Left lung (tissue), 10 donors: Measurements from ENCODE around the gene PTBP3. TPM values are rescaled to one million over a fixed set of nuclear protein-coding genes. Genes with fewer than 3 reads are reported as not detected.

Experiments used
- ATAC-seq: fragments of 200-7000 bp; cut with Tn5 transposase; one replicate; pipeline ENCODE4 v1.9.1; 2020; ENCODE audit warnings: moderate library complexity
- DNase-seq, 4 donors: peaks; one replicate each; pipeline ENCODE4 v3.0.0-alpha.2; 2013 to 2020
- H3K27ac ChIP-seq, 2 donors: fragments of 200-600 bp; sonication (generic) in 1 of 2; one replicate each; pipeline versions ENCODE4 v1.5.0 to v1.8.0; 2020 to 2021
- H3K27me3 ChIP-seq, 2 donors: fragments of 200-600 bp; sonication (generic) in 1 of 2; one replicate each; pipeline versions ENCODE4 v1.5.0 to v1.8.0; 2020 to 2021
- H3K36me3 ChIP-seq, 2 donors: fragments of 200-600 bp; sonication (generic) in 1 of 2; one replicate each; pipeline versions ENCODE4 v1.5.0 to v1.8.0; 2020 to 2021
- H3K4me1 ChIP-seq, 2 donors: fragments of 200-600 bp; one replicate each; pipeline ENCODE4 v1.8.0; 2021
- H3K4me3 ChIP-seq, 2 donors: fragments of 200-600 bp; sonication (generic) in 1 of 2; one replicate each; pipeline versions ENCODE4 v1.5.0 to v1.8.0; 2020 to 2021; ENCODE audit warnings: mild to moderate bottlenecking in 1 of 2
- H3K9me3 ChIP-seq, 2 donors: fragments of 200-600 bp; sonication (generic) in 1 of 2; one replicate each; pipeline versions ENCODE4 v1.5.0 to v1.8.0; 2020 to 2021
- intact Hi-C, 2 donors: fragments of 100-400 bp; cut with DNase I; formaldehyde crosslinking; loops; one replicate each; pipeline versions ENCODE4 v1.11.2 to v1.14.2; 2022
- polyA plus RNA-seq, 6 donors: library from polyadenylated mRNA; unstranded; fragments of 120-200 nt; gene quantifications; one replicate each; pipeline ENCODE4 v1.2.1, GENCODE V29; 2013; ENCODE audit not compliant: insufficient read length in 6 of 6
- total RNA-seq, 2 donors: library from RNA; stranded (reverse); fragmentation: NEBNext Ultra II Directional; extraction: Animal tissue kit (Norgen Biotek cat#: 25700); gene quantifications; one replicate each; pipeline ENCODE4 v1.2.1, GENCODE V29; 2021
- TF ChIP-seq, protein P1 (sequence below), 2 donors: fragments of 200-600 bp; sonication (generic) in 1 of 2; IDR thresholded peaks; one replicate each; pipeline versions ENCODE4 v1.5.0 to v1.8.0; 2021; ENCODE audit warnings: antibody characterized with exemption in 2 of 2
- donor health status: DM: no; HTN: yes; CAD: no.
- donor health status: DM: no; HTN: no; CAD: no.

PTBP3 gene
- total and polyA plus RNA-seq, 8 donors, result 38.9 to 97.0 (median 45.1) TPM

DNA sequence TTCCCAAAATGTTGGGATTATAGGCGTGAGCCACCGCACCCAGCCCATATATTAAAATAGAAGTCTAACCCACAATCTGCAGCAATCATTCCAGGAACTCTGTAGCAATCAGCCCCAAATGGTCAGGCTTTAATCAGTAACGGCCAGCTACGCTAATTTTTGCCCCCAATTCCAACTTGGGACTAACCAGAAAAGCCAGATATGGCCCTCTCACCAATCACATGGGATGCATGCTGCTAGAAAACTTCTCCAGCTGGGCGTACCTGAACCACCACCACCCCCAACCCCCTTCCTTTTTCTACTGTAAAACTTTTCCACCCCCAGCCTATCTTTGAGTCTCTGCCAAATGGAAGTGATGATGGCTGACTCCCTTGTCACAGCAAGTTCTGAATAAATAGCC lies 162.5 kb downstream of the PTBP3 start:
- no peak for ATAC-seq

GRCh38 chr9:112170235-112170634 lies 163.2 kb downstream of the PTBP3 start:
- H3K4me3 ChIP-seq, result no peak overlapping the region
- H3K9me3 ChIP-seq, result no peaks in the 10 kb centered on the region
- TF ChIP-seq, protein P1, sequence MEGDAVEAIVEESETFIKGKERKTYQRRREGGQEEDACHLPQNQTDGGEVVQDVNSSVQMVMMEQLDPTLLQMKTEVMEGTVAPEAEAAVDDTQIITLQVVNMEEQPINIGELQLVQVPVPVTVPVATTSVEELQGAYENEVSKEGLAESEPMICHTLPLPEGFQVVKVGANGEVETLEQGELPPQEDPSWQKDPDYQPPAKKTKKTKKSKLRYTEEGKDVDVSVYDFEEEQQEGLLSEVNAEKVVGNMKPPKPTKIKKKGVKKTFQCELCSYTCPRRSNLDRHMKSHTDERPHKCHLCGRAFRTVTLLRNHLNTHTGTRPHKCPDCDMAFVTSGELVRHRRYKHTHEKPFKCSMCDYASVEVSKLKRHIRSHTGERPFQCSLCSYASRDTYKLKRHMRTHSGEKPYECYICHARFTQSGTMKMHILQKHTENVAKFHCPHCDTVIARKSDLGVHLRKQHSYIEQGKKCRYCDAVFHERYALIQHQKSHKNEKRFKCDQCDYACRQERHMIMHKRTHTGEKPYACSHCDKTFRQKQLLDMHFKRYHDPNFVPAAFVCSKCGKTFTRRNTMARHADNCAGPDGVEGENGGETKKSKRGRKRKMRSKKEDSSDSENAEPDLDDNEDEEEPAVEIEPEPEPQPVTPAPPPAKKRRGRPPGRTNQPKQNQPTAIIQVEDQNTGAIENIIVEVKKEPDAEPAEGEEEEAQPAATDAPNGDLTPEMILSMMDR (IDR thresholded peaks at IDR 0.05), result no peak
- H3K4me1 ChIP-seq, result peaks cover 0 to 50% of the 10 kb centered on the region in 2 donors
- intact Hi-C loops, result no loop called here
- no peak overlapping the region for H3K27ac ChIP-seq
- ATAC-seq, result peak; percentile 66
- DNase-seq, result peak in 2 of 4 donors; percentile 53 to 61
- no peaks in the 10 kb centered on the region for H3K27me3 ChIP-seq
- no peaks in the 10 kb centered on the region for H3K36me3 ChIP-seq

More for the DNA sequence above, 162.5 kb downstream of the PTBP3 start:
- peaks cover 0 to 58% of the 10 kb centered on the region in 2 donors for H3K4me1 ChIP-seq
- DNase-seq, result no peak
- no peak overlapping the region for H3K4me3 ChIP-seq
- H3K27ac ChIP-seq, result no peak overlapping the region
- no peaks in the 10 kb centered on the region for H3K36me3 ChIP-seq
- H3K27me3 ChIP-seq, result no peaks in the 10 kb centered on the region
- H3K9me3 ChIP-seq, result no peaks in the 10 kb centered on the region
- intact Hi-C loops, result no loop called here
- TF ChIP-seq, protein P1 (IDR thresholded peaks at IDR 0.05), result no peak

GRCh38 chr9:112169368-112169767 lies 164.1 kb downstream of the PTBP3 start:
- intact Hi-C loops, result no loop called here
- H3K4me1 ChIP-seq, result peaks cover 0 to 49% of the 10 kb centered on the region in 2 donors
- DNase-seq, result no peak
- H3K27ac ChIP-seq, result no peak overlapping the region
- H3K27me3 ChIP-seq, result no peaks in the 10 kb centered on the region
- H3K4me3 ChIP-seq, result no peak overlapping the region
- peak; percentile 73 for ATAC-seq
- no peaks in the 10 kb centered on the region for H3K36me3 ChIP-seq
- TF ChIP-seq, protein P1 (IDR thresholded peaks at IDR 0.05), result no peak
- no peaks in the 10 kb centered on the region for H3K9me3 ChIP-seq

DNA sequence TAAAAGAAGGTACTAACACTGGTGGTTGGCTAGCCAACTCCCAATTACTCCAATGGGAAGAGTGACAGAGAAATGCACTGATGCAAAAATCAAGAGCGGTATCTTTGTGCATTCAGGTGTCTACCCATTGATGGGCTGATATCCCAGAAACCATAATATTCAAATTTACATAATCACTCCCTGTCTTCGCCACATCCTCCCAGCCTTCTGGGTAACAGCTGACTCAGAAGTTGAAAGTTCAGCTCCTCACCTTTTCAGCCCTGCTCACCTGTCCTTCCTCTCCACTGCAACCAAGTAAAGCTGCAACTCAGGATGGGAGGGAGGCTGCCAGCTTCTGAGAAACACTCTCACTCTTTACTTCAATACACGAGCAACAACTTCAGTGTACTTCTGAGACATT lies 165.2 kb downstream of the PTBP3 start:
- TF ChIP-seq, protein P1 (IDR thresholded peaks at IDR 0.05), result no peak
- H3K36me3 ChIP-seq, result no peaks in the 10 kb centered on the region
- H3K9me3 ChIP-seq, result no peaks in the 10 kb centered on the region
- ATAC-seq, result no peak
- intact Hi-C loops, result no loop called here
- H3K27me3 ChIP-seq, result no peaks in the 10 kb centered on the region
- H3K27ac ChIP-seq, result no peak overlapping the region
- H3K4me3 ChIP-seq, result no peak overlapping the region
- peaks cover 0 to 38% of the 10 kb centered on the region in 2 donors for H3K4me1 ChIP-seq
- DNase-seq, result no peak

Other genes with a start within 250 kb of the PTBP3 start
- 10 to 100 TPM; 31.3 to 32.9 TPM for gene SUSD1, start 158.3 kb downstream of the PTBP3 start, total RNA-seq
- 10 to 100 TPM; 26.7 to 41.8 (median 33.0) TPM for gene SUSD1, start 158.3 kb downstream of the PTBP3 start, polyA plus RNA-seq
- gene HSDL2, start 46.5 kb upstream of the PTBP3 start, total RNA-seq, result 10 to 100 TPM; 40.3 to 52.8 TPM
- gene HSDL2, start 46.5 kb upstream of the PTBP3 start, polyA plus RNA-seq, result 10 to 100 TPM; 59.5 to 77.9 (median 66.7) TPM
- 10 to 100 TPM; 10.5 to 10.7 TPM for gene KIAA1958, start 153.2 kb upstream of the PTBP3 start, total RNA-seq
- gene KIAA1958, start 153.2 kb upstream of the PTBP3 start, polyA plus RNA-seq, result 10 to 100 TPM; 12.0 to 15.6 (median 14.8) TPM